Mesenchymal stem cell (in vitro differentiated cells and primary cell): ENCODE measurements around the gene FGGY.
"Not testable (repeated sequence)": the region's sequence is repeated elsewhere in the genome, so short reads cannot be mapped to it uniquely, and the experiment has no call there.

ENCODE experiments used
- DNase-seq: peaks from one replicate; pipeline ENCODE4 v3.0.0-alpha.2; 2013
- H2AFZ ChIP-seq: one replicate; pipeline ENCODE4 v1.6.1; 2013; ENCODE audit warnings: low read depth, mild to moderate bottlenecking, control low read depth, inconsistent platforms, low read length, moderate library complexity
- H2AK5ac ChIP-seq: 2 replicates; pipeline ENCODE4 v1.6.1; 2013; ENCODE audit warnings: low read length, moderate library complexity, mild to moderate bottlenecking, inconsistent platforms; ENCODE audit not compliant: severe bottlenecking
- H2BK120ac ChIP-seq: one replicate; pipeline ENCODE4 v1.6.1; 2013; ENCODE audit warnings: low read depth, mild to moderate bottlenecking, inconsistent platforms, low read length, moderate library complexity
- H2BK12ac ChIP-seq, 2 experiments: one replicate each; pipeline ENCODE4 v1.6.1; 2013; ENCODE audit warnings: inconsistent platforms in 2 of 2, low read length in 2 of 2, mild to moderate bottlenecking in 2 of 2, moderate library complexity in 2 of 2, control low read depth in 1 of 2
- H2BK15ac ChIP-seq: one replicate; pipeline ENCODE4 v1.6.1; 2013; ENCODE audit warnings: mild to moderate bottlenecking, low read depth, inconsistent platforms; ENCODE audit not compliant: poor library complexity, severe bottlenecking
- H2BK5ac ChIP-seq: 2 replicates; pipeline ENCODE4 v1.6.1; 2013; ENCODE audit warnings: low read depth, mild to moderate bottlenecking, low read length, control low read depth, inconsistent platforms; ENCODE audit not compliant: poor library complexity, severe bottlenecking
- H3K14ac ChIP-seq, 2 experiments: one replicate each; pipeline ENCODE4 v1.6.1; 2013; ENCODE audit warnings: inconsistent platforms in 2 of 2, low read length in 2 of 2, control low read depth in 1 of 2, mild to moderate bottlenecking in 1 of 2, moderate library complexity in 1 of 2
- H3K18ac ChIP-seq, 2 experiments: one replicate each; pipeline ENCODE4 v1.6.1; 2013; ENCODE audit warnings: inconsistent platforms in 2 of 2, low read length in 2 of 2, control low read depth in 1 of 2, low read depth in 1 of 2, mild to moderate bottlenecking in 1 of 2
- H3K23ac ChIP-seq, 2 experiments: one replicate each; pipeline ENCODE4 v1.6.1; 2013; ENCODE audit warnings: inconsistent platforms in 2 of 2, low read length in 2 of 2, mild to moderate bottlenecking in 2 of 2, moderate library complexity in 2 of 2, control low read depth in 1 of 2
- H3K27ac ChIP-seq: 2 replicates; pipeline ENCODE4 v1.5.1; 2013; ENCODE audit warnings: mild to moderate bottlenecking, moderate library complexity, low read length, control low read depth, inconsistent platforms; ENCODE audit not compliant: poor library complexity, severe bottlenecking
- H3K27me3 ChIP-seq, 2 experiments: 2 replicates each; pipeline versions ENCODE4 v1.6.1 to v1.7.0; 2013; ENCODE audit warnings: low read length in 2 of 2, mild to moderate bottlenecking in 2 of 2, moderate library complexity in 2 of 2, control low read depth in 1 of 2, inconsistent platforms in 1 of 2; ENCODE audit not compliant: control insufficient read depth in 1 of 2, insufficient read depth in 1 of 2
- H3K36me3 ChIP-seq, 2 experiments: 2 replicates each; pipeline versions ENCODE4 v1.6.1 to v1.7.0; 2013; ENCODE audit warnings: low read length in 2 of 2, control low read depth in 1 of 2, inconsistent platforms in 1 of 2, low read depth in 1 of 2, mild to moderate bottlenecking in 1 of 2; ENCODE audit not compliant: insufficient read depth in 2 of 2, control insufficient read depth in 1 of 2
- H3K4ac ChIP-seq, 2 experiments: one replicate each; pipeline ENCODE4 v1.6.1; 2013; ENCODE audit warnings: inconsistent platforms in 2 of 2, low read length in 2 of 2, mild to moderate bottlenecking in 2 of 2, moderate library complexity in 2 of 2, control low read depth in 1 of 2, low read depth in 1 of 2
- H3K4me1 ChIP-seq: 2 replicates; pipeline ENCODE4 v1.6.1; 2013; ENCODE audit warnings: low read depth, low read length, control low read depth; ENCODE audit not compliant: control insufficient read depth, insufficient read depth
- H3K4me2 ChIP-seq: 2 replicates; pipeline ENCODE4 v1.6.1; 2013; ENCODE audit warnings: low read length, mild to moderate bottlenecking, inconsistent platforms; ENCODE audit not compliant: poor library complexity, severe bottlenecking
- H3K4me3 ChIP-seq, 2 experiments: 2 replicates each; pipeline versions ENCODE4 v1.5.1 to v1.7.0; 2013; ENCODE audit warnings: low read length in 2 of 2, mild to moderate bottlenecking in 2 of 2, control low read depth in 1 of 2, low read depth in 1 of 2; ENCODE audit not compliant: insufficient read depth in 1 of 2
- H3K79me1 ChIP-seq: replicated peaks from 2 replicates; pipeline ENCODE4 v1.6.1; 2013; ENCODE audit warnings: mild to moderate bottlenecking, control low read depth, low read length, inconsistent platforms; ENCODE audit not compliant: poor library complexity, severe bottlenecking
- H3K9ac ChIP-seq: 2 replicates; pipeline ENCODE4 v1.7.0; 2013; ENCODE audit warnings: mild to moderate bottlenecking, low read length, moderate library complexity
- H3K9me3 ChIP-seq: 2 replicates; pipeline ENCODE4 v1.7.0; 2013; ENCODE audit warnings: mild to moderate bottlenecking, low read length; ENCODE audit not compliant: control insufficient read depth
- H4K8ac ChIP-seq: one replicate; pipeline ENCODE4 v1.6.1; 2013; ENCODE audit warnings: inconsistent platforms, mild to moderate bottlenecking, low read length, moderate library complexity
- H4K91ac ChIP-seq: one replicate; pipeline ENCODE4 v1.6.1; 2013; ENCODE audit warnings: mild to moderate bottlenecking, low read length, inconsistent platforms
- WGBS: methylation state at CpG from one replicate; pipeline ENCODE4 v1.1.7; 2013; ENCODE audit warnings: mixed read lengths; 5-methylcytosine and 5-hydroxymethylcytosine counted together

The FGGY gene

DNA sequence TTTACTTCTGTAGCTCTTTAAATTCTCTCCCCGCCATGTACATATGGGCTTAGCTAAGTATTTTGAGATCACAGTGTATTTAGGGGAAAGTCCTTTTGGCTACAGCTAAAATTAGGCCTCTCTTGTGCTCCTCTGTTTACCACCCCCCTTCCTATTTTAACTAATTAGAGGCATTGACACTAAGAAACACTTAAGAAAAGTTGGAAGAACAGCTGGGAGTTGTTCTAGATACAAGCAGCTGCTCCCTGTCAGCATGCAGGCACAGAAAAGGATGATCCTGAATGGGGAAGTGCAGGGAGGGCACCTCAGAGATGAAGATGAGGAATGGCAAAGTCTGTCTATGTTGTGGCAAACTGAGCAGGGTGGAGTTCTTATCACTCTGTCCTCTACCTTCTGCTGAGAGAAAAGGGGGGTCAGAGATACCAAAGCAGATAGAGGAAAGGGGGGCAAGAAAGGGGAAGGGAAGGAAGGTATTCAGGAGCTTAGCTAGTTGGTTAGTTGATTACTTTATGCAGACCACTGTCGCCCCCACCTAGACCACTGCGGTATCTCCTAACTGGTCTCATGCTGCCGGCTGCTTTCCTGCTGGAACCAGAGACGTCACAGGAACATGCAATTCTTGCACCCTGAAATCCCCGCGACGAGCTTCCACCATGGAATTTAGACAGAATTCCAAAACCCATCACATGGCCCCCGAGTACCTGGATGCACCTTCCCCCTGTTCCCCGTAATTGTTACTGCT is 435.5 kb downstream of the FGGY start:
- Histone ChIP-seq H2BK15ac (peak overlapping the region; percentile 41), H3K18ac (peak overlapping the region; percentile 71 to 84), H3K4me3 (no peak overlapping the region), H3K9me3 (peaks cover 7% of the 10 kb centered on the region), H2BK12ac (peak overlapping the region; percentile 51 to 96), H2AK5ac (peak overlapping the region; percentile 81), H2BK120ac (peak overlapping the region; percentile 94), H3K4me1 (peaks cover 2% of the 10 kb centered on the region), H3K9ac (peak overlapping the region; percentile 89), H3K36me3 (no peaks in the 10 kb centered on the region), H3K4ac (peak overlapping the region; percentile 9 to 93), H3K27me3 (no peaks in the 10 kb centered on the region), H3K79me1 (no peaks in the 10 kb centered on the region), H2AFZ (no peak overlapping the region), H3K23ac (peak overlapping the region in 1 of 2 experiments; percentile 50), H3K14ac (peak overlapping the region in 1 of 2 experiments; percentile 89), H4K8ac (peak overlapping the region; percentile 57), H3K4me2 (no peak overlapping the region), H3K27ac (no peak overlapping the region), H2BK5ac (no peak overlapping the region), H4K91ac (peak overlapping the region; percentile 86)
- WGBS: 97% methylated on average over 9 of the region's 10 CpGs
- peak; percentile 36 for DNase-seq

DNA sequence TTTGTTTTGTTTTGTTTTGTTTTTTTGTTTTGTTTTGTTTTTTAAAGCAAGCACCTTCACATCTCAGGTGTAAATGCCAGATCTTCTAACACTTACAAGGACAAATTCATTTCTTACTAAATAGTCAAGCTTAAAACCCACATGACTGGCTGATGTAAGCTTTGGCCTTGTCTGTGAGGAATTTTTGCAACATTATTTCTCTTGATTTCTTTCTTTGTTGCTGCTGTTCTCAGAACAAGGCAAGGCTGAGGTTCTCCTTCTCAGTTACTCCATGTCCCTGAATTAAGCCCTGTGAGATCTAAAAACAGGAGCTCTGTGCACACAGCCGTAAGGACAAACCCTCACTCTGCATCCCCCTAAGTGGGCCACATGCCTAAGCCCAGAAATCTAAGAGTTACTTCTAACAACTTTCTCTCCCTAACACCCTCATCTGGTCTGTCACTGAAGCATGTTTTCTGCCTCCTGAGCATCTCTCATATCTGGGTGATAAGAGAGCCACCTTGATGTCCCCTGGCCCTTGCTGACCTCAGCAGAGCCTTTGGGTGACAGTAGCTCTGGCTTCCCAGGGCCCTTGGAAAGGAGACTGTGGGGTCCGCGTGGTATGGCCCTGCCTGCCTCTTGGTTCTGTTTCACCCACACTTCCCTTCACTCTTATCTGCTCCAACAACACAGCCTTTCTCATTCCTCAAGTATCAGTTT is 436.7 kb downstream of the FGGY start:
- Histone ChIP-seq H3K4me2 (no peak overlapping the region), H3K4me3 (no peak overlapping the region), H4K8ac (no peak overlapping the region), H4K91ac (peak overlapping the region; percentile 5), H2AK5ac (no peak overlapping the region), H3K27ac (no peak overlapping the region), H3K79me1 (no peaks in the 10 kb centered on the region), H2AFZ (no peak overlapping the region), H3K4ac (peak overlapping the region; percentile 7 to 32), H3K9ac (peak overlapping the region; percentile 69), H3K23ac (no peak overlapping the region), H3K27me3 (no peaks in the 10 kb centered on the region), H3K14ac (peak overlapping the region in 1 of 2 experiments; percentile 66), H2BK15ac (peak overlapping the region; percentile 15), H3K18ac (peak overlapping the region; percentile 50 to 80), H2BK12ac (peak overlapping the region; percentile 22 to 33), H3K9me3 (peaks cover 7% of the 10 kb centered on the region), H3K36me3 (no peaks in the 10 kb centered on the region), H3K4me1 (peaks cover 2% of the 10 kb centered on the region), H2BK5ac (no peak overlapping the region), H2BK120ac (peak overlapping the region; percentile 94)
- no peak for DNase-seq
- 99% methylated on average over 3 of the region's 3 CpGs for WGBS

DNA sequence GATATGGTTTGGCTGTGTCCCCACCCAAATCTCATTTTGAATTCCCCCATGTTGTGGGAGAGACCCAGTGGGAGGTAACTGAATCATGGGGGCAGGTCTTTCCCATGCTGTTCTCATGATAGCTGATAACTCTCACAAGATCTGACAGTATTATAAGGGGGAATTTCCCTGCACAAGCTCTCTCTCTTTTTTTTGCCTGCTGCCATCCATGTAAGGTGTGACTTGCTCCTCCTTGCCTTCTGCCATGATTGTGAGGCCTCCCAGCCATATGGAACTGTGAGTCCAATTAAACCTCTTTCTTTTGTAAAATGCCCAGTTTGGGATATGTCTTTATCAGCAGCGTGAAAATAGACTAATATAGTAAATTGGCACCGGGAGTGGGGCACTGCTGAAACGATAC is 439.0 kb downstream of the FGGY start:
- H3K79me1 ChIP-seq, H3K4me3 ChIP-seq, H2AFZ ChIP-seq, H3K27ac ChIP-seq, H2BK120ac ChIP-seq, H3K4me1 ChIP-seq, H3K14ac ChIP-seq, H3K18ac ChIP-seq, H3K36me3 ChIP-seq, H3K4ac ChIP-seq, H2BK15ac ChIP-seq, H2BK12ac ChIP-seq, H3K9ac ChIP-seq, H4K91ac ChIP-seq, H3K4me2 ChIP-seq, H4K8ac ChIP-seq, H3K23ac ChIP-seq, H2BK5ac ChIP-seq, H3K9me3 ChIP-seq, DNase-seq, H3K27me3 ChIP-seq, H2AK5ac ChIP-seq: not testable (repeated sequence)
- whole genome bisulfite sequencing: 97% methylated on average over 3 of the region's 3 CpGs

DNA sequence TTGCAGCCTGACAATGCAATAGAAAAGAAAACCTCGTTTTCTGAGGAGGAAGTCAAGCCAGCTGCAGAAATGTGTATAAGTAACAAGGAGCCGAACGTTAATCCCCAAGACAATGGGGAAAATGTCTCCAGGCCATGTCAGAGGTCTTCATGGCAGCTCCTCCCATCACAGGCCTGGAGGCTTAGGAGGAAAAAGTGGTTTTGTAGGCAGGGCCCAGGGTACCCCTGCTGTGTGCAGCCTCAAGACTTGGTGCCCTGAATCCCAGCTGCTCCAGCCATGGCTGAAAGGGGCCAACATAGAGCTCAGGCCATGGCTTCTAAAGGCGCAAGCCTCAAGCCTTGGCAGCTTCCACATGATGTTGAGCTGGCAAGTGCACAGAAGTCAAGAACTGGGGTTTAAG is 439.9 kb downstream of the FGGY start:
- no peak overlapping the region for H3K9ac ChIP-seq
- H3K4me3 ChIP-seq: no peak overlapping the region
- H3K18ac ChIP-seq: no peak overlapping the region
- WGBS: 98% methylated on average over 4 of the region's 4 CpGs
- H3K9me3 ChIP-seq: peaks cover 7% of the 10 kb centered on the region
- no peaks in the 10 kb centered on the region for H3K27me3 ChIP-seq
- no peak overlapping the region for H2BK120ac ChIP-seq
- H3K36me3 ChIP-seq: no peaks in the 10 kb centered on the region
- H2BK5ac ChIP-seq: no peak overlapping the region
- no peak overlapping the region for H4K91ac ChIP-seq
- H2BK15ac ChIP-seq: no peak overlapping the region
- H3K14ac ChIP-seq: no peak overlapping the region
- no peak overlapping the region for H3K27ac ChIP-seq
- no peak for DNase-seq
- H3K79me1 ChIP-seq: no peaks in the 10 kb centered on the region
- no peak overlapping the region for H3K4me2 ChIP-seq
- H2BK12ac ChIP-seq: peak overlapping the region in 1 of 2 experiments; percentile 3
- no peak overlapping the region for H4K8ac ChIP-seq
- H3K4ac ChIP-seq: no peak overlapping the region
- H3K4me1 ChIP-seq: peaks cover 3% of the 10 kb centered on the region
- H2AK5ac ChIP-seq: no peak overlapping the region
- H3K23ac ChIP-seq: no peak overlapping the region
- H2AFZ ChIP-seq: no peak overlapping the region
